GM12874 (cell line): Measurements from ENCODE around the gene SLC41A3.

ENCODE experiments used
- TF ChIP-seq, protein P1 (sequence below): IDR thresholded peaks from 2 replicates; pipeline ENCODE4 v1.5.1; 2011; ENCODE audit warnings: low read depth, mild to moderate bottlenecking, control low read depth, low read length, moderate library complexity; ENCODE audit not compliant: insufficient read depth

Gene SLC41A3

DNA sequence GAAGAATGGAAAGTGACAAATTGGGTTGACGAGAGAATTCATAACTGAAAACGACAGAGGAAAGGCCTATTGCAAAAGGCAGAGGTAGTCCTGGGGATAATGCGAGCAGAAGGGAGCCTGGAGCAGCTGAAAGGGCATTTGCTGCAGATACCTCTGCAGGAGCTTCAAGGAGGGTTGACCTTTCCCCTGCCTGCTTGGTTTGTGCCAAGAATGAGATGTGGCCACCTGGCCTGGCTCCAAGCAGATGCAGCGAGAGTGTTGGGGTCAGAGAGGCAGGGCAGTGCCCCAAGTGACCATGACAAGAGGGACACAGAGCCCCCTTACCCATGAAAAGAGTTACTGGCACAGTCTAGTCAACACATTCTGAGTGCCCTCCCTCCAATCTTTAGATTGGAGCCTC, 43.5 kb downstream of the SLC41A3 start:
- TF ChIP-seq, protein P1, sequence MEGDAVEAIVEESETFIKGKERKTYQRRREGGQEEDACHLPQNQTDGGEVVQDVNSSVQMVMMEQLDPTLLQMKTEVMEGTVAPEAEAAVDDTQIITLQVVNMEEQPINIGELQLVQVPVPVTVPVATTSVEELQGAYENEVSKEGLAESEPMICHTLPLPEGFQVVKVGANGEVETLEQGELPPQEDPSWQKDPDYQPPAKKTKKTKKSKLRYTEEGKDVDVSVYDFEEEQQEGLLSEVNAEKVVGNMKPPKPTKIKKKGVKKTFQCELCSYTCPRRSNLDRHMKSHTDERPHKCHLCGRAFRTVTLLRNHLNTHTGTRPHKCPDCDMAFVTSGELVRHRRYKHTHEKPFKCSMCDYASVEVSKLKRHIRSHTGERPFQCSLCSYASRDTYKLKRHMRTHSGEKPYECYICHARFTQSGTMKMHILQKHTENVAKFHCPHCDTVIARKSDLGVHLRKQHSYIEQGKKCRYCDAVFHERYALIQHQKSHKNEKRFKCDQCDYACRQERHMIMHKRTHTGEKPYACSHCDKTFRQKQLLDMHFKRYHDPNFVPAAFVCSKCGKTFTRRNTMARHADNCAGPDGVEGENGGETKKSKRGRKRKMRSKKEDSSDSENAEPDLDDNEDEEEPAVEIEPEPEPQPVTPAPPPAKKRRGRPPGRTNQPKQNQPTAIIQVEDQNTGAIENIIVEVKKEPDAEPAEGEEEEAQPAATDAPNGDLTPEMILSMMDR: no peak

GRCh38 chr3:126039870-126040269, 44.1 kb downstream of the SLC41A3 start:
- TF ChIP-seq, protein P1: no peak

- TF ChIP-seq, protein P1: no peak
Measured at GRCh38 chr3:126036056-126036549, 47.8 kb downstream of the SLC41A3 start.

DNA sequence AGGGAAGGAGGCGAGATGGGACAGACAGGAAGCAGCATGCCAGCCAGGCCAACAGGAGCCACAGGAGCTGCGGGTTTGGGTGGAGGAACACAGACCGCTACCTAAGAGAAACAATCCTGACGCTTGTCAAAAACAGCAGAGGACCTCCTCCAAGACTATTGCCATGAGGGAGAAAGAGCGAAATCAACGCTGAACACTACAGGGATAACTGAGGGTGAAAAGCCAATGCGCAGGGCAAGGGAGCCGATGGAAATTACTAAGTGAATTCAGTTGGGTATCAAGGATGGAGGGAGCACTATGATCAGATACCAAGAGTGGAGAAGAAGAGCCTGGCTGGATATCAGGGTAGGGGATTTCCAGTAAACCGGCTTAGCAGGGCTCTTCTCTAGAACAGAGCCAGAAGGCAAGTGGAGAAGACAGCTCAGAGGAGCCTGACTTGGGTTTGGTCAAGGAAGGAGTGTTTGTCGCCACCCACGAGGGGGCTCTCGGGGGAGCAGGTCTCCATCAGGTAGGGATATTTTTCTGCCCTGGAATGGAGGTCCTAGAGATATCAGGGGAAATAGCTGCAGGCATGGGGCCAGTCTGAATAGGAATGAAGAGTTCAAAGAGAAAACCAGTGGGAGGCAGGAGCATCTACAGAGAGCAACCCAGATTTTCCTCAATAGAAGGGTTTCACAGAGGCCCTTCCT, 48.4 kb downstream of the SLC41A3 start:
- TF ChIP-seq, protein P1: no peak

- TF ChIP-seq, protein P1: no peak
Measured at GRCh38 chr3:126034481-126035361, 49.2 kb downstream of the SLC41A3 start.

DNA sequence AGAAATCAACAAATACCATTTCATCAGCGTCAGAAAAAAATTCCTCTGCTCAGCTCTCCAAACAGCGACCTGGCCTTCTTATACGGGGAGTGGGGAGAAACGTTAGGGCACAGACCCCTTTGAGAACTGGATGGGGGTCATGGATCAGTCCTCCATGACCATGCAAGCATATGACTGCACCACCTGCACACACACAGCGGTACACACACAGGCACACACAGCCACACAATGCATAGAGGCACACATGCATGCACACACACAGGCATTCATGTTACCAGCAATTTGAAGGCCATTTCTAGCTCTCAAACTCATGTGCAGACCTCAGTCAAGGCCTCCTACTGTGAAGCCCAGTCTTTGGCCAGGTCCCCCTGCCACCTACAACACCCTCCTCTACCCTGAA, 50.2 kb downstream of the SLC41A3 start:
- TF ChIP-seq, protein P1: no peak

DNA sequence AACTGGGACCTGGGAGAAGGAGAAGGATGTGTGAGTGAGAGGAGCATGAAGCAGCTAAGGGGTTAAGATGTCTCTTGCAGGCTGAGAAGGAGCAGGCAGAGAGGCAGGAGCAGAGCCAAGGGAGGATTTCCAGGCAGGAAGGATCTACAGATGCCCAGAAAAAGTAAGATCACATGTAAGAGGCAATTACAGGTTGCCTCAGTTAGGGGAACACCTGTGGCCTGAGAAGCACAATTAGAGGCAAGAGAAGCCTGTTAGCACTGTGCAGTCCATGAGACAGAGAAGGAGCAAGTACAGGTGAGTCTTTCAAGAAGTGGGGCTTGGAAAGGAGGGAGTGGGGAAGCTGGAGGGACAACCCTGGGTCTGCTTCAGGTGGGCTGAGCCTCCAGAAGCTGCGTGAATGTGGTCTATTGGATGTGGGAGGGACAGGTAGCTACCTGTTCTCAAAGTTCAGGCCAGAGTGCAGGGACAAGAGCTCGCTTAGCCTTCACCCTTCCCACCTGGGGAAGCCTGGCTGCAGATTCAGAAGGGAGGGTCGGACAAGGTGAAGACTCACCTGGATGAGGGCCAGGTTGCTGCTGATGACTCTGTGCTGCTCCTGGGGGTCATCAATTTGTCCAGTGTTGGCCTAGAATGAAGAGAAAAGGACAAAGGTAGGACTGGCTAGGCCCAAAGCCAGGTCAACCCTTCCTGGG, 50.7 kb downstream of the SLC41A3 start:
- TF ChIP-seq, protein P1: no peak
